HL-60/S4 treated with phorbol 12-myristate 13-acetate at 8.2 ng/mL for 4 days and 3 days (cell line): ENCODE results near the gene VWA1.

Experiments used
- in situ Hi-C: fragments of 300-500 bp; cut with MboI; formaldehyde crosslinking; loops from 2 replicates; pipeline ENCODE4 v1.15.0; 2022; ENCODE audit warnings: low sequenced_read_pairs

VWA1 gene

GRCh38 chr1:1435106-1435903, at the start of gene VWA1:
TSS of gene VWA1 (plus strand) at chr1:1435690. CDS start at chr1:1435749, 59 bp downstream.
- in situ Hi-C loops = no loop called here

- in situ Hi-C loops = no loop called here
Measured at GRCh38 chr1:1385931-1386330, 49.6 kb upstream of the VWA1 start.

- in situ Hi-C loops = no loop called here
Measured at GRCh38 chr1:1387098-1388077, 48.1 kb upstream of the VWA1 start.

- in situ Hi-C loops = no loop called here
Measured at GRCh38 chr1:1388078-1388472, 47.4 kb upstream of the VWA1 start.

- in situ Hi-C loops = no loop called here
Measured at GRCh38 chr1:1390675-1391074, 44.8 kb upstream of the VWA1 start.

- in situ Hi-C loops = no loop called here
Measured at GRCh38 chr1:1391225-1391624, 44.3 kb upstream of the VWA1 start.

GRCh38 chr1:1393014-1393413, 42.5 kb upstream of the VWA1 start:
- in situ Hi-C loops = no loop called here

GRCh38 chr1:1393428-1393827, 42.1 kb upstream of the VWA1 start:
- in situ Hi-C loops = no loop called here

- in situ Hi-C loops = no loop called here
Measured at GRCh38 chr1:1394116-1394515, 41.4 kb upstream of the VWA1 start.

GRCh38 chr1:1395166-1395565, 40.3 kb upstream of the VWA1 start:
- in situ Hi-C loops = no loop called here

- in situ Hi-C loops = no loop called here
Measured at GRCh38 chr1:1397839-1398523, 37.5 kb upstream of the VWA1 start.

- in situ Hi-C loops = no loop called here
Measured at GRCh38 chr1:1398677-1399186, 36.8 kb upstream of the VWA1 start.

GRCh38 chr1:1399187-1399871, 36.2 kb upstream of the VWA1 start, which contains the start of gene CCNL2:
TSS of gene CCNL2 (minus strand) at chr1:1399335. CDS start at chr1:1399306, 29 bp downstream.
- in situ Hi-C loops = no loop called here

- in situ Hi-C loops = no loop called here
Measured at GRCh38 chr1:1399872-1400575, 35.5 kb upstream of the VWA1 start.

- in situ Hi-C loops = no loop called here
Measured at GRCh38 chr1:1400576-1401456, 34.7 kb upstream of the VWA1 start.

- in situ Hi-C loops = no loop called here
Measured at GRCh38 chr1:1401457-1402010, 34.0 kb upstream of the VWA1 start.

GRCh38 chr1:1402072-1402900, 33.2 kb upstream of the VWA1 start:
- in situ Hi-C loops = no loop called here
